Measurements from ENCODE around the gene ZDHHC5. TPM values are rescaled to one million over a fixed set of nuclear protein-coding genes. Genes with fewer than 3 reads are reported as not detected.
A peak's percentile ranks its signal among the peaks of the same experiment; 100 is the strongest.
"Not testable (repeated sequence)": the region's sequence is repeated elsewhere in the genome, so short reads cannot be mapped to it uniquely, and the experiment has no call there.

The ZDHHC5 gene
- total and polyA plus RNA-seq, 5 donors: 27.0 to 60.4 (median 51.6) TPM

- intact Hi-C loops (cut with DNase I): no loop called here
- ATAC-seq: no peak
- Histone ChIP-seq H3K27ac (ENCODE audit: low read length) (no peak overlapping the region), H3K4me1 (ENCODE audit: control insufficient read depth, insufficient read depth, low read length) (peaks cover under 1% of the 10 kb centered on the region), H3K4me3 (ENCODE audit: low read length) (no peak overlapping the region), H3K9me3 (ENCODE audit: control insufficient read depth, low read length) (no peaks in the 10 kb centered on the region), H3K27me3 (ENCODE audit: control insufficient read depth, insufficient read depth) (no peaks in the 10 kb centered on the region)
- no peak for DNase-seq
Observed at GRCh38 chr11:57674251-57674650, 6.3 kb downstream of the ZDHHC5 start.

- H3K27me3 ChIP-seq (ENCODE audit: control insufficient read depth, insufficient read depth): no peaks in the 10 kb centered on the region
- intact Hi-C loops (cut with DNase I): no loop called here
- WGBS: 89% methylated on average over 3 of the region's 3 CpGs
- H3K4me3 ChIP-seq (ENCODE audit: low read length): no peak overlapping the region
- no peaks in the 10 kb centered on the region for H3K9me3 ChIP-seq (ENCODE audit: control insufficient read depth, low read length)
- DNase-seq (no peak), ATAC-seq (no peak)
- no peak overlapping the region for H3K27ac ChIP-seq (ENCODE audit: low read length)
- peaks cover 7% of the 10 kb centered on the region for H3K4me1 ChIP-seq (ENCODE audit: control insufficient read depth, insufficient read depth, low read length)
Observed at GRCh38 chr11:57675176-57675941, 7.4 kb downstream of the ZDHHC5 start.

- DNase-seq: no peak
- Histone ChIP-seq H3K9me3 (ENCODE audit: control insufficient read depth, low read length) (no peaks in the 10 kb centered on the region), H3K4me1 (ENCODE audit: control insufficient read depth, insufficient read depth, low read length) (peaks cover 9% of the 10 kb centered on the region), H3K4me3 (ENCODE audit: low read length) (no peak overlapping the region), H3K27ac (ENCODE audit: low read length) (no peak overlapping the region), H3K27me3 (ENCODE audit: control insufficient read depth, insufficient read depth) (no peaks in the 10 kb centered on the region)
- intact Hi-C loops (cut with DNase I): no loop called here
- peak in 1 of 2 donors; percentile 30 for ATAC-seq
- WGBS: 86% methylated on average over 4 of the region's 4 CpGs
Observed at GRCh38 chr11:57679396-57679795, 11.5 kb downstream of the ZDHHC5 start.

GRCh38 chr11:57680552-57680874, 12.6 kb downstream of the ZDHHC5 start:
- DNase-seq: no peak
- Histone ChIP-seq H3K4me1 (ENCODE audit: control insufficient read depth, insufficient read depth, low read length) (peaks cover 9% of the 10 kb centered on the region), H3K4me3 (ENCODE audit: low read length) (no peak overlapping the region), H3K27me3 (ENCODE audit: control insufficient read depth, insufficient read depth) (no peaks in the 10 kb centered on the region), H3K27ac (ENCODE audit: low read length) (no peak overlapping the region), H3K9me3 (ENCODE audit: control insufficient read depth, low read length) (no peaks in the 10 kb centered on the region)
- intact Hi-C loops (cut with DNase I): no loop called here
- ATAC-seq: peak in 1 of 2 donors; percentile 55
- WGBS: 84% methylated on average over 2 of the region's 2 CpGs

GRCh38 chr11:57681168-57681567, 13.3 kb downstream of the ZDHHC5 start:
- intact Hi-C loops (cut with DNase I): no loop called here
- Histone ChIP-seq H3K27ac (ENCODE audit: low read length) (no peak overlapping the region), H3K4me1 (ENCODE audit: control insufficient read depth, insufficient read depth, low read length) (peaks cover 9% of the 10 kb centered on the region), H3K9me3 (ENCODE audit: control insufficient read depth, low read length) (no peaks in the 10 kb centered on the region), H3K27me3 (ENCODE audit: control insufficient read depth, insufficient read depth) (no peaks in the 10 kb centered on the region), H3K4me3 (ENCODE audit: low read length) (no peak overlapping the region)
- DNase-seq (no peak), ATAC-seq (no peak)
- 48% methylated on average over 1 of the region's 1 CpG for WGBS

GRCh38 chr11:57690474-57690873, 22.6 kb downstream of the ZDHHC5 start:
- H3K4me3 ChIP-seq (ENCODE audit: low read length); H3K27ac ChIP-seq (ENCODE audit: low read length); intact Hi-C loops (cut with DNase I); H3K27me3 ChIP-seq (ENCODE audit: control insufficient read depth, insufficient read depth); H3K4me1 ChIP-seq (ENCODE audit: control insufficient read depth, insufficient read depth, low read length); ATAC-seq; H3K9me3 ChIP-seq (ENCODE audit: control insufficient read depth, low read length); DNase-seq: not testable (repeated sequence)
- 98% methylated on average over 5 of the region's 5 CpGs for WGBS

GRCh38 chr11:57698843-57699365, 31.0 kb downstream of the ZDHHC5 start:
- WGBS: 86% methylated on average over 18 of the region's 18 CpGs
- H3K27me3 ChIP-seq (ENCODE audit: control insufficient read depth, insufficient read depth): no peaks in the 10 kb centered on the region
- H3K4me1 ChIP-seq (ENCODE audit: control insufficient read depth, insufficient read depth, low read length): no peaks in the 10 kb centered on the region
- H3K9me3 ChIP-seq (ENCODE audit: control insufficient read depth, low read length): no peaks in the 10 kb centered on the region
- intact Hi-C loops (cut with DNase I): no loop called here
- H3K27ac ChIP-seq (ENCODE audit: low read length): no peak overlapping the region
- H3K4me3 ChIP-seq (ENCODE audit: low read length): no peak overlapping the region
- DNase-seq: peak in 2 of 3 donors; percentile 50 to 55
- peak; percentile 22 to 33 for ATAC-seq

GRCh38 chr11:57699813-57700212, 31.9 kb downstream of the ZDHHC5 start:
- ATAC-seq (no peak), DNase-seq (no peak)
- H3K27me3 ChIP-seq (ENCODE audit: control insufficient read depth, insufficient read depth): no peaks in the 10 kb centered on the region
- H3K4me1 ChIP-seq (ENCODE audit: control insufficient read depth, insufficient read depth, low read length): no peaks in the 10 kb centered on the region
- intact Hi-C loops (cut with DNase I): no loop called here
- H3K9me3 ChIP-seq (ENCODE audit: control insufficient read depth, low read length): no peaks in the 10 kb centered on the region
- no peak overlapping the region for H3K27ac ChIP-seq (ENCODE audit: low read length)
- H3K4me3 ChIP-seq (ENCODE audit: low read length): no peak overlapping the region
- 88% methylated on average over 10 of the region's 10 CpGs for WGBS

- ATAC-seq: no peak
- 47% methylated on average over 3 of the region's 3 CpGs for WGBS
- no peaks in the 10 kb centered on the region for H3K27me3 ChIP-seq (ENCODE audit: control insufficient read depth, insufficient read depth)
- H3K9me3 ChIP-seq (ENCODE audit: control insufficient read depth, low read length): no peaks in the 10 kb centered on the region
- DNase-seq: no peak
- H3K27ac ChIP-seq (ENCODE audit: low read length): no peak overlapping the region
- no peak overlapping the region for H3K4me3 ChIP-seq (ENCODE audit: low read length)
- no peaks in the 10 kb centered on the region for H3K4me1 ChIP-seq (ENCODE audit: control insufficient read depth, insufficient read depth, low read length)
- intact Hi-C loops (cut with DNase I): no loop called here
Observed at GRCh38 chr11:57700425-57700824, 32.5 kb downstream of the ZDHHC5 start.

- Histone ChIP-seq H3K4me1 (ENCODE audit: control insufficient read depth, insufficient read depth, low read length) (no peaks in the 10 kb centered on the region), H3K4me3 (ENCODE audit: low read length) (no peak overlapping the region), H3K27me3 (ENCODE audit: control insufficient read depth, insufficient read depth) (no peaks in the 10 kb centered on the region), H3K9me3 (ENCODE audit: control insufficient read depth, low read length) (no peaks in the 10 kb centered on the region), H3K27ac (ENCODE audit: low read length) (no peak overlapping the region)
- intact Hi-C loops (cut with DNase I): no loop called here
- WGBS: 84% methylated on average over 4 of the region's 4 CpGs
- ATAC-seq: no peak
- no peak for DNase-seq
Observed at GRCh38 chr11:57703341-57703740, 35.4 kb downstream of the ZDHHC5 start.

GRCh38 chr11:57704932-57705331, 37.0 kb downstream of the ZDHHC5 start:
- H3K27me3 ChIP-seq (ENCODE audit: control insufficient read depth, insufficient read depth): no peaks in the 10 kb centered on the region
- no peaks in the 10 kb centered on the region for H3K4me1 ChIP-seq (ENCODE audit: control insufficient read depth, insufficient read depth, low read length)
- no peaks in the 10 kb centered on the region for H3K9me3 ChIP-seq (ENCODE audit: control insufficient read depth, low read length)
- WGBS: 80% methylated on average over 6 of the region's 6 CpGs
- intact Hi-C loops (cut with DNase I): loop anchor here in 1 of 4 donors (5.0 kb wide), 1 partner anchor 38 kb away; the partner anchor contains the start of gene ZDHHC5
- no peak overlapping the region for H3K4me3 ChIP-seq (ENCODE audit: low read length)
- no peak overlapping the region for H3K27ac ChIP-seq (ENCODE audit: low read length)
- ATAC-seq: no peak
- DNase-seq: no peak
